Activated naive CD4-positive, alpha-beta T cell treated with anti-CD3 and anti-CD28 coated beads, Interleukin-2, amount 10 ng/mL, durations not matched to agents 7 days and 5 days (primary cell): ENCODE measurements around the gene B4GALT5.

ENCODE experiments used
- CTCF ChIA-PET: fragments of 350-600 bp; sonication (Branson Sonifier 250); formaldehyde crosslinking; loops from one replicate; lab custom pipeline; 2021; ENCODE audit warnings: antibody characterized with exemption; lab: Charles Lee
- DNase-seq: peaks from one replicate; pipeline ENCODE4 v3.0.0-alpha.2; 2020
- H3K27ac Mint-ChIP-seq: one replicate; pipeline ENCODE4 v1.8.0; 2021; ENCODE audit warnings: mild to moderate bottlenecking, moderate library complexity, mixed read lengths
- H3K27me3 Mint-ChIP-seq: one replicate; pipeline ENCODE4 v1.8.0; 2021; ENCODE audit warnings: mild to moderate bottlenecking, mixed read lengths
- H3K36me3 Mint-ChIP-seq: one replicate; pipeline ENCODE4 v1.8.0; 2021; ENCODE audit warnings: mixed read lengths
- H3K4me1 Mint-ChIP-seq: one replicate; pipeline ENCODE4 v1.8.0; 2021; ENCODE audit warnings: mixed read lengths
- H3K4me3 Mint-ChIP-seq: one replicate; pipeline ENCODE4 v1.8.0; 2021; ENCODE audit warnings: mild to moderate bottlenecking, moderate library complexity, mixed read lengths
- H3K9me3 Mint-ChIP-seq: one replicate; pipeline ENCODE4 v1.8.0; 2021; ENCODE audit warnings: mixed read lengths

B4GALT5 gene

GRCh38 chr20:49701241-49701790 lies 12.4 kb downstream of the B4GALT5 start:
- no peak for DNase-seq
- H3K27ac Mint-ChIP-seq: no peak overlapping the region
- H3K4me1 Mint-ChIP-seq: peaks cover 29% of the 10 kb centered on the region
- H3K36me3 Mint-ChIP-seq: no peaks in the 10 kb centered on the region
- H3K4me3 Mint-ChIP-seq: no peak overlapping the region
- no peaks in the 10 kb centered on the region for H3K9me3 Mint-ChIP-seq
- CTCF ChIA-PET: interaction anchor here (1.5 kb wide), 1 partner anchor 32 kb away, joined by 3 read pairs; no protein-coding TSS in a partner anchor
- H3K27me3 Mint-ChIP-seq: no peaks in the 10 kb centered on the region

GRCh38 chr20:49700411-49701185 lies 13.1 kb downstream of the B4GALT5 start:
- Mint-ChIP-seq H3K27ac (no peak overlapping the region), H3K9me3 (no peaks in the 10 kb centered on the region), H3K36me3 (no peaks in the 10 kb centered on the region), H3K4me3 (no peak overlapping the region), H3K27me3 (no peaks in the 10 kb centered on the region), H3K4me1 (peaks cover 29% of the 10 kb centered on the region)
- CTCF ChIA-PET: interaction anchor here (1.5 kb wide), 1 partner anchor 31 kb away, joined by 3 read pairs; no protein-coding TSS in a partner anchor
- DNase-seq: no peak

- Mint-ChIP-seq H3K9me3 (no peaks in the 10 kb centered on the region), H3K4me3 (no peak overlapping the region), H3K27me3 (no peaks in the 10 kb centered on the region), H3K27ac (no peak overlapping the region), H3K36me3 (no peaks in the 10 kb centered on the region), H3K4me1 (peaks cover 29% of the 10 kb centered on the region)
- DNase-seq: no peak
- CTCF ChIA-PET: no interaction called here
Measured at GRCh38 chr20:49699200-49699992, 14.3 kb downstream of the B4GALT5 start.

GRCh38 chr20:49698477-49698876 lies 15.2 kb downstream of the B4GALT5 start:
- Mint-ChIP-seq H3K4me1 (peaks cover 29% of the 10 kb centered on the region), H3K27me3 (no peaks in the 10 kb centered on the region), H3K4me3 (no peak overlapping the region), H3K9me3 (no peaks in the 10 kb centered on the region), H3K36me3 (no peaks in the 10 kb centered on the region), H3K27ac (no peak overlapping the region)
- CTCF ChIA-PET: no interaction called here
- no peak for DNase-seq

DNA sequence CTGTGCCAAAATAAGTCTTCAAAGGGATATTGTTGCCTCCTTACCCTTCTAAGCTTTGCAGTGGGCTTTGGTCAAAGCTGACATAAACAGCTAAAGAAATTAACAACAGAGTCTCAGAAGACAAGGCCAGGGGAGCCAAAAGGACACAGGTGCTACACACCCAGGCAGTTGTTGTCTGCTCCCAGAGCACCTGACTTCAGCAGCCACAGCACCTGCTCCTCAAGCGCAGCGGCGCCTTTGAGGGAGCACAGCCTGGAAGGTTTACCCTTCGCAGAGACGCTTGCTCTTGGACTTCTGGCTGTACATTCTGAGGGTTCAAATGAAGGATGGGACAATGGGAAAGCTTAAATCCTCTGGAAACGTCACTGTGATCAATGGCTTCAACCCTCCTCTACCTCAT lies 16.6 kb downstream of the B4GALT5 start:
- CTCF ChIA-PET: interaction anchor here (0.9 kb wide), 1 partner anchor 149 kb away, joined by 3 read pairs; no protein-coding TSS in a partner anchor
- no peaks in the 10 kb centered on the region for H3K9me3 Mint-ChIP-seq
- H3K27ac Mint-ChIP-seq: no peak overlapping the region
- H3K4me1 Mint-ChIP-seq: peaks cover 28% of the 10 kb centered on the region
- no peaks in the 10 kb centered on the region for H3K27me3 Mint-ChIP-seq
- H3K36me3 Mint-ChIP-seq: no peaks in the 10 kb centered on the region
- DNase-seq: no peak
- H3K4me3 Mint-ChIP-seq: no peak overlapping the region

- CTCF ChIA-PET: no interaction called here
- no peak for DNase-seq
Measured at GRCh38 chr20:49696594-49696993, 17.1 kb downstream of the B4GALT5 start.

GRCh38 chr20:49695830-49696229 lies 17.8 kb downstream of the B4GALT5 start:
- Mint-ChIP-seq H3K4me1 (peaks cover 18% of the 10 kb centered on the region), H3K9me3 (no peaks in the 10 kb centered on the region), H3K27me3 (no peaks in the 10 kb centered on the region), H3K27ac (no peak overlapping the region), H3K36me3 (no peaks in the 10 kb centered on the region), H3K4me3 (no peak overlapping the region)
- CTCF ChIA-PET: no interaction called here
- no peak for DNase-seq

More at GRCh38 chr20:49696594-49696993, 17.1 kb downstream of the B4GALT5 start:
- Mint-ChIP-seq H3K4me1 (peaks cover 25% of the 10 kb centered on the region), H3K36me3 (no peaks in the 10 kb centered on the region), H3K27me3 (no peaks in the 10 kb centered on the region), H3K4me3 (no peak overlapping the region), H3K27ac (no peak overlapping the region), H3K9me3 (no peaks in the 10 kb centered on the region)

GRCh38 chr20:49694450-49695071 lies 19.1 kb downstream of the B4GALT5 start:
- H3K4me1 Mint-ChIP-seq: peaks cover 13% of the 10 kb centered on the region

GRCh38 chr20:49693435-49694171 lies 20.1 kb downstream of the B4GALT5 start:
- H3K27me3 Mint-ChIP-seq: no peaks in the 10 kb centered on the region
- no peak overlapping the region for H3K4me3 Mint-ChIP-seq
- no peak overlapping the region for H3K27ac Mint-ChIP-seq
- peaks cover 4% of the 10 kb centered on the region for H3K4me1 Mint-ChIP-seq
- H3K36me3 Mint-ChIP-seq: no peaks in the 10 kb centered on the region
- DNase-seq: no peak
- no peaks in the 10 kb centered on the region for H3K9me3 Mint-ChIP-seq
- CTCF ChIA-PET: interaction anchor here (0.7 kb wide), 1 partner anchor 15 kb away, joined by 4 read pairs; no protein-coding TSS in a partner anchor

More at GRCh38 chr20:49694450-49695071, 19.1 kb downstream of the B4GALT5 start:
- CTCF ChIA-PET: no interaction called here
- Mint-ChIP-seq H3K27ac (no peak overlapping the region), H3K36me3 (no peaks in the 10 kb centered on the region), H3K9me3 (no peaks in the 10 kb centered on the region), H3K27me3 (no peaks in the 10 kb centered on the region), H3K4me3 (no peak overlapping the region)
- DNase-seq: no peak

GRCh38 chr20:49692941-49693340 lies 20.7 kb downstream of the B4GALT5 start:
- no peak for DNase-seq

GRCh38 chr20:49691818-49692568 lies 21.7 kb downstream of the B4GALT5 start:
- Mint-ChIP-seq H3K27me3 (no peaks in the 10 kb centered on the region), H3K27ac (no peak overlapping the region), H3K4me3 (no peak overlapping the region), H3K4me1 (peaks cover 4% of the 10 kb centered on the region), H3K36me3 (no peaks in the 10 kb centered on the region), H3K9me3 (no peaks in the 10 kb centered on the region)
- CTCF ChIA-PET: interaction anchor here (0.6 kb wide), 1 partner anchor 154 kb away, joined by 3 read pairs; no protein-coding TSS in a partner anchor
- no peak for DNase-seq

More at GRCh38 chr20:49692941-49693340, 20.7 kb downstream of the B4GALT5 start:
- Mint-ChIP-seq H3K27me3 (no peaks in the 10 kb centered on the region), H3K9me3 (no peaks in the 10 kb centered on the region), H3K4me1 (peaks cover 4% of the 10 kb centered on the region), H3K4me3 (no peak overlapping the region), H3K27ac (no peak overlapping the region), H3K36me3 (no peaks in the 10 kb centered on the region)
- CTCF ChIA-PET: interaction anchor here (0.7 kb wide), 1 partner anchor 16 kb away, joined by 4 read pairs; no protein-coding TSS in a partner anchor

- H3K36me3 Mint-ChIP-seq: no peaks in the 10 kb centered on the region
- peaks cover 4% of the 10 kb centered on the region for H3K4me1 Mint-ChIP-seq
- H3K27ac Mint-ChIP-seq: no peak overlapping the region
- H3K27me3 Mint-ChIP-seq: no peaks in the 10 kb centered on the region
- H3K4me3 Mint-ChIP-seq: no peak overlapping the region
- CTCF ChIA-PET: no interaction called here
- no peaks in the 10 kb centered on the region for H3K9me3 Mint-ChIP-seq
- DNase-seq: no peak
Measured at GRCh38 chr20:49690899-49691620, 22.6 kb downstream of the B4GALT5 start.
